Right lobe of liver (tissue), 6 donors: ENCODE data around the gene HNRNPA0. TPM values are rescaled to one million over a fixed set of nuclear protein-coding genes. Genes with fewer than 3 reads are reported as not detected.

Experiments used
- ATAC-seq, 4 donors: fragments of 200-7000 bp; cut with Tn5 transposase; one replicate each; pipeline ENCODE4 v1.9.1; 2020; ENCODE audit warnings: mild to moderate bottlenecking in 4 of 4, moderate library complexity in 4 of 4
- DNase-seq, 3 donors: peaks; one replicate each; pipeline ENCODE4 v3.0.0-alpha.2; 2020
- H3K27ac ChIP-seq, 3 donors: fragments of 200-600 bp; one replicate each; pipeline ENCODE4 v1.8.0; 2022
- H3K27me3 ChIP-seq, 2 donors: fragments of 200-600 bp; one replicate each; pipeline ENCODE4 v1.8.0; 2022
- H3K36me3 ChIP-seq, 4 donors: fragments of 200-600 bp; sonication (generic) in 1 of 4; one replicate each; pipeline versions ENCODE4 v1.5.1 to v1.8.0; 2017 to 2022; ENCODE audit warnings: control low read depth in 1 of 4
- H3K4me1 ChIP-seq, 4 donors: fragments of 200-600 bp; sonication (generic) in 1 of 4; one replicate each; pipeline versions ENCODE4 v1.5.1 to v1.8.0; 2017 to 2022; ENCODE audit warnings: control low read depth in 1 of 4
- H3K4me3 ChIP-seq, 3 donors: fragments of 200-600 bp; one replicate each; pipeline ENCODE4 v1.8.0; 2022
- H3K9me3 ChIP-seq, 4 donors: fragments of 200-600 bp; sonication (generic) in 1 of 4; one replicate each; pipeline versions ENCODE4 v1.5.1 to v1.8.0; 2017 to 2022; ENCODE audit warnings: control low read depth in 1 of 4
- POLR2A ChIP-seq: fragments of 450-650 bp; IDR thresholded peaks from one replicate; pipeline ENCODE4 v1.6.1; 2017; ENCODE audit warnings: antibody characterized with exemption, mild to moderate bottlenecking
- WGBS: methylation state at CpG from one replicate; pipeline ENCODE4 v1.1.6; 2018; ENCODE audit warnings: low coverage, low lambda C conversion rate; ENCODE audit not compliant: insufficient coverage; ENCODE audit errors: missing lambda C conversion rate; 5-methylcytosine and 5-hydroxymethylcytosine counted together
- intact Hi-C, 2 donors: fragments of 100-400 bp; cut with DNase I; formaldehyde crosslinking; loops; one replicate each; pipeline versions ENCODE4 v1.11.2 to v1.14.1; 2022
- total RNA-seq, 6 experiments: library from RNA; depleted of rRNA in 2 of 6; stranded (reverse); fragments of >200 nt in 2 of 6; fragmentation: NEBNext Ultra II Directional in 3 of 6; extraction: Animal tissue kit (Norgen Biotek cat#: 25700) in 3 of 6; gene quantifications; one replicate each; pipeline versions ENCODE4 v1.1.0 to v1.2.4, GENCODE V29; 2016 to 2023
- TF ChIP-seq, protein P1 (sequence below), 4 donors: fragments of 200-600 bp in 3 of 4; fragments of 450-650 bp in 1 of 4; IDR thresholded peaks; one replicate each; pipeline versions ENCODE4 v1.5.1 to v1.8.0; 2016 to 2022; ENCODE audit warnings: antibody characterized with exemption in 4 of 4, mild to moderate bottlenecking in 2 of 4
- donor health status: DM: no; HTN: yes; CAD: no.
- donor health status: DM: no; HTN: no; CAD: no.
- donor health status: DM: no; HTN: no; CAD: no.
- donor health status: DM: no; HTN: yes; CAD: no.
- donor health status: DM: no; HTN: yes; CAD: no.

HNRNPA0 gene
- total RNA-seq, 6 experiments from 2014 or later = 3.6 to 9.8 (median 8.1) TPM

DNA sequence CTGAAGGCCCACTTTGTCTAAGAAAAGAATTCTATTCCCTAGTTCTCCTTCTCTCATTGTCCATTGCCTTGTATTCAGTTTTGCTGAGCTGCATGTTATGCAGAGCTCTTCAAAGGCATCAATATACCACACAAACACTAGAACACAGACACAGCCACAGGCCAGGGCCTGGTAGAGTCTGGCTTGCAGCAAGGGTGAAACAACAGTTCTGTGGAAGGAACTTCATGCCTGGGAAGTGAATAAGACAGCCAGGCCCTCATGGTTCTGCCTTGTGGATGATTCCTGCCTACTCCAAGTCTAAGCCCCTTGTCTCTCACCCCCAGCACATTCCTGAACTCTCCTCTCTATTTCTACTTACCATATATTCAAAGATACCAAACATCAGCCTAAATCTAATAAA, 49.1 kb downstream of the HNRNPA0 start:
- Histone ChIP-seq H3K4me1 (peaks cover 0 to 3% (median 0%) of the 10 kb centered on the region in 4 donors), H3K27ac (no peak overlapping the region), H3K4me3 (no peak overlapping the region), H3K36me3 (no peaks in the 10 kb centered on the region), H3K9me3 (no peaks in the 10 kb centered on the region), H3K27me3 (no peaks in the 10 kb centered on the region)
- intact Hi-C loops = no loop called here
- no peak for ATAC-seq
- no peak for DNase-seq
- no peak for TF ChIP-seq POLR2A
- TF ChIP-seq, protein P1, sequence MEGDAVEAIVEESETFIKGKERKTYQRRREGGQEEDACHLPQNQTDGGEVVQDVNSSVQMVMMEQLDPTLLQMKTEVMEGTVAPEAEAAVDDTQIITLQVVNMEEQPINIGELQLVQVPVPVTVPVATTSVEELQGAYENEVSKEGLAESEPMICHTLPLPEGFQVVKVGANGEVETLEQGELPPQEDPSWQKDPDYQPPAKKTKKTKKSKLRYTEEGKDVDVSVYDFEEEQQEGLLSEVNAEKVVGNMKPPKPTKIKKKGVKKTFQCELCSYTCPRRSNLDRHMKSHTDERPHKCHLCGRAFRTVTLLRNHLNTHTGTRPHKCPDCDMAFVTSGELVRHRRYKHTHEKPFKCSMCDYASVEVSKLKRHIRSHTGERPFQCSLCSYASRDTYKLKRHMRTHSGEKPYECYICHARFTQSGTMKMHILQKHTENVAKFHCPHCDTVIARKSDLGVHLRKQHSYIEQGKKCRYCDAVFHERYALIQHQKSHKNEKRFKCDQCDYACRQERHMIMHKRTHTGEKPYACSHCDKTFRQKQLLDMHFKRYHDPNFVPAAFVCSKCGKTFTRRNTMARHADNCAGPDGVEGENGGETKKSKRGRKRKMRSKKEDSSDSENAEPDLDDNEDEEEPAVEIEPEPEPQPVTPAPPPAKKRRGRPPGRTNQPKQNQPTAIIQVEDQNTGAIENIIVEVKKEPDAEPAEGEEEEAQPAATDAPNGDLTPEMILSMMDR (IDR thresholded peaks at IDR 0.05) = no peak

DNA sequence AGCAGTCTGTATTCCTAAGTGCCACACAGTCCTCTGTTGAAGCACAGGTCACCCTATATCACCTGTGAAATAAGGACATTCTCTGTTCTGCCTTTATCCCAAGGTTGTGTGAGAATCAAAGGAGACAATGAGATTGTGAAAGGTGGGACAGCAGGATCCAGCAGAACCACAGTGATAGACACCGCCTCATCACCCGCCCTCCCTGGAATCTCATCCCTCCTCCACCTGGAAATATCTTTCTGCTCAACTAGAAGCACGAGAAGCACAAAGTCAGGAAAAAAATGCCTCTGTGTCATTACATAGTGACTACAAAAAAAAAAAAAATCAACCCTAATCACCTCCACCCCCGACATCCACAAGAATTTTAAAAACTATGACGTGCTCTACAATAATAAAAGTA, 50.6 kb downstream of the HNRNPA0 start:
- H3K27ac ChIP-seq = no peak overlapping the region
- H3K4me1 ChIP-seq = no peaks in the 10 kb centered on the region
- H3K27me3 ChIP-seq = no peaks in the 10 kb centered on the region
- intact Hi-C loops = no loop called here
- DNase-seq (no peak), ATAC-seq (no peak)
- no peak overlapping the region for H3K4me3 ChIP-seq
- no peaks in the 10 kb centered on the region for H3K36me3 ChIP-seq
- WGBS = 93% methylated on average over 2 of the region's 5 CpGs
- no peaks in the 10 kb centered on the region for H3K9me3 ChIP-seq
- TF ChIP-seq, protein P1 (IDR thresholded peaks at IDR 0.05) = no peak
- TF ChIP-seq POLR2A = no peak

DNA sequence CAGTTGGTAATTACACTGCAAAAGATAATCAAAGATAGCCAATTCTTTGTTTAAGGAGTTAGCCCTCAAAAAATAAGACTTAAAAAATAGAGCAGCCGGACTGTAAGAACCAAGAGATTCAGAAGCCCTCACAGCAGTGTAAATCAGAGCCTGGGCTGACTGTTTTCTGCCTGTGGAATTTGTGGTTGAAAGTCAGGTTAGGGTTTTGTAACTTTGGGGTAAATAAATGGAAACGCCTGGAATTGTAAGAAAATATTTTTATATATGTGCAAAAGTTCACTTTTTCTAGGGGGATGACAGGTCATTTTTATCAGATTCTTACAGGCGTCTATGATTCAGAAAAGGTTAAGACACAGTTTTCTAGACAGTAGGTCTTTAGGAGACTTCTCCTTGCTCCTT, 53.9 kb downstream of the HNRNPA0 start:
- Histone ChIP-seq H3K27ac (no peak overlapping the region), H3K9me3 (no peaks in the 10 kb centered on the region), H3K36me3 (peaks cover 0 to 3% (median 0%) of the 10 kb centered on the region in 4 donors), H3K27me3 (no peaks in the 10 kb centered on the region), H3K4me1 (no peaks in the 10 kb centered on the region), H3K4me3 (no peak overlapping the region)
- intact Hi-C loops = no loop called here
- WGBS = 53% methylated on average over 3 of the region's 3 CpGs
- no peak for TF ChIP-seq POLR2A
- TF ChIP-seq, protein P1 (IDR thresholded peaks at IDR 0.05) = no peak
- ATAC-seq = no peak
- no peak for DNase-seq

DNA sequence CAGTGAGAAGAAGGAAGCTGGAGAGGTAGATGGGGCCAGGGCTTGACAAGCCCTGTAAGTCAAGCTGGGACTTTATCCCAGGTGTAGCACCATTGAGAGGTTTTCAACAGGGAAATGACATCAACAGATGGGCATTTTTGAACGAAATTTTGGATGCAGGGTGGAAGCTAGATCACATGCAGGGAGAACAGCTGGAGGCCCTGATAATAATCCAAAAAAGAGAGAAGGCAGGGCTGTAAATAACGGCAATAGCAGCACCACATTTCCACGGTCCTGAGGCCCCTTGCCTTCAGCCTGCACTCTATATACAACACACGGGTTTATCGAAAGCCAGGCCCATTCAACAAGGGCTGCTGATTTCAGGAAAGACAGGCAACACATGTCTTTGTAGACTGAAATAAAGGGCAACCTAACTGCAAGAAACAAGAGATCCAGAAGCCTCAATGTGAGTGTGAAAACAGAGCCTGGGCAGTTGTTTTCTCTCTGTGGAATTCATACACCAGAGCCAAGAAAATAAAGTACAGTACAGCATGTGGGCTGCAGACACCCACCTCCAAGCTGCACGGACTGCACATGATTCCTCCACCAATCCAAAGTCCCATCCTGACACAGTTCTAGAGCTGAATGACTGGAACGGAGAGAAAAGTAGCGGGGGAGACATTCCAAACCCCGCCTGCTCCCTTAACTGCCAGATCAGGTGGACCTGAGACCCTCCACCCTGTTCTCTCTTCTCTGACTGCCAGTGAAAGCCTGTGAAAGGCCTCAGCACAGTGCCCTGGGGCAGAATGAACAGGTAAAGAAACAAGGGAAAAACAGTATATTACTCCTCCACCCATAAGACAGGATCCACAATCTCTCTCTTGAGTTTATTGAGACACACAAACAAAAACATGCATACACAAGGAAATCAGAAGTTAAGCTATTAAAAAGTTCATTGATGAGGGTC, 54.6 kb downstream of the HNRNPA0 start:
- H3K4me1 ChIP-seq = no peaks in the 10 kb centered on the region
- no peak overlapping the region for H3K27ac ChIP-seq
- intact Hi-C loops = no loop called here
- peaks cover 0 to 3% (median 0%) of the 10 kb centered on the region in 4 donors for H3K36me3 ChIP-seq
- no peak for ATAC-seq
- TF ChIP-seq POLR2A = no peak
- TF ChIP-seq, protein P1 (IDR thresholded peaks at IDR 0.05) = no peak
- H3K27me3 ChIP-seq = no peaks in the 10 kb centered on the region
- 53% methylated on average over 7 of the region's 9 CpGs for WGBS
- H3K9me3 ChIP-seq = no peaks in the 10 kb centered on the region
- no peak for DNase-seq
- H3K4me3 ChIP-seq = no peak overlapping the region
